HG02759 (cell line): Measurements from ENCODE around the gene POLR1G.
A peak's percentile ranks its signal among the peaks of the same experiment; 100 is the strongest.

Experiments
- ATAC-seq: cut with Tn5 transposase; IDR thresholded peaks from one replicate; pipeline ENCODE4 v1.9.1; 2021; ENCODE audit warnings: mild to moderate bottlenecking, moderate library complexity; ENCODE audit not compliant: unreplicated experiment

Gene POLR1G

GRCh38 chr19:45406226-45407090, at the start of gene POLR1G:
Gene POLR1G (plus strand): TSS chr19:45406644. CDS start chr19:45406697, 53 bp downstream.
- peak; percentile 76 for ATAC-seq

- no peak for ATAC-seq
These were observed 49.5 kb upstream of the POLR1G start for GRCh38 chr19:45356760-45357444.

GRCh38 chr19:45357445-45357783, 49.0 kb upstream of the POLR1G start:
- ATAC-seq = no peak

- no peak for ATAC-seq
These were observed 48.1 kb upstream of the POLR1G start for GRCh38 chr19:45358213-45358792.

- ATAC-seq = no peak
These were observed 44.8 kb upstream of the POLR1G start for GRCh38 chr19:45361608-45362007.

- ATAC-seq = no peak
These were observed 44.2 kb upstream of the POLR1G start for GRCh38 chr19:45362291-45362690.

GRCh38 chr19:45363861-45364459, 42.5 kb upstream of the POLR1G start:
- no peak for ATAC-seq

- ATAC-seq = no peak
These were observed 41.7 kb upstream of the POLR1G start for GRCh38 chr19:45364696-45365095.

GRCh38 chr19:45368127-45368526, 38.3 kb upstream of the POLR1G start:
- no peak for ATAC-seq

- ATAC-seq = no peak
These were observed 37.6 kb upstream of the POLR1G start for GRCh38 chr19:45368737-45369340.

- peak; percentile 96 for ATAC-seq
These were observed 35.8 kb upstream of the POLR1G start, which contains the start of gene ERCC2 for GRCh38 chr19:45370410-45371204. Gene ERCC2 (minus strand): TSS chr19:45370573. CDS start chr19:45370540, 33 bp downstream.

- ATAC-seq = no peak
These were observed 30.3 kb upstream of the POLR1G start for GRCh38 chr19:45376045-45376724.

GRCh38 chr19:45380107-45380506, 26.3 kb upstream of the POLR1G start:
- no peak for ATAC-seq

GRCh38 chr19:45382426-45382825, 24.0 kb upstream of the POLR1G start:
- no peak for ATAC-seq

GRCh38 chr19:45385392-45386221, 20.8 kb upstream of the POLR1G start:
- no peak for ATAC-seq

- no peak for ATAC-seq
These were observed 15.1 kb upstream of the POLR1G start for GRCh38 chr19:45391346-45391745.

- no peak for ATAC-seq
These were observed 14.4 kb upstream of the POLR1G start for GRCh38 chr19:45391871-45392665.
